HFF-Myc (cell line): ENCODE measurements around the gene LMBRD1.
"Not testable (repeated sequence)": the region's sequence is repeated elsewhere in the genome, so short reads cannot be mapped to it uniquely, and the experiment has no call there.

Experiments used
- DNase-seq: peaks from one replicate; pipeline ENCODE4 v3.0.0-alpha.2; 2011; ENCODE audit warnings: low read depth; ENCODE audit errors: extremely low read depth
- H3K4me3 ChIP-seq: replicated peaks from 2 replicates; pipeline ENCODE4 v1.5.1; 2011; ENCODE audit warnings: low read depth, mild to moderate bottlenecking, control low read depth, low read length
- TF ChIP-seq, protein P1 (sequence below): IDR thresholded peaks from 2 replicates; pipeline ENCODE4 v1.5.1; 2012; ENCODE audit warnings: mild to moderate bottlenecking, low read depth, low read length, control low read depth; ENCODE audit errors: missing control alignments

The LMBRD1 gene

DNA sequence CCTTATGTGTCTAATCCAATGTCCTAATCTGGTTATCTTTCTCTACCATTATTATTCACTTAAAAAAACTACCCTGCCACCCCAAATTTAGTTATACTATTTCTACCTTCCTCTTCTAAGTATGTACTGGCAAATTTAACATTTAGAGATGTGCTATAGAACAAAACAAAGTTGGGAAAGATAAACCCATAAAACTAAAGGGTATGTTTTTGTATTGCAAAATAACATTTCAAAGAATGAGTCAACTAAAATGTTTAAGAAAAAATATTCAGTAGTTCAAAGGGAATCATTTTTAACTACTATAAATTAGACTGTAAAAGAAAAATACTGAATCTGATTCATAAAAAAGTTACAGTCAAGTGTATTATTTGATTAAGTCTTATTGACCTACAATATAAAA lies 103.0 kb downstream of the LMBRD1 start:
- no peak for DNase-seq
- TF ChIP-seq, protein P1, sequence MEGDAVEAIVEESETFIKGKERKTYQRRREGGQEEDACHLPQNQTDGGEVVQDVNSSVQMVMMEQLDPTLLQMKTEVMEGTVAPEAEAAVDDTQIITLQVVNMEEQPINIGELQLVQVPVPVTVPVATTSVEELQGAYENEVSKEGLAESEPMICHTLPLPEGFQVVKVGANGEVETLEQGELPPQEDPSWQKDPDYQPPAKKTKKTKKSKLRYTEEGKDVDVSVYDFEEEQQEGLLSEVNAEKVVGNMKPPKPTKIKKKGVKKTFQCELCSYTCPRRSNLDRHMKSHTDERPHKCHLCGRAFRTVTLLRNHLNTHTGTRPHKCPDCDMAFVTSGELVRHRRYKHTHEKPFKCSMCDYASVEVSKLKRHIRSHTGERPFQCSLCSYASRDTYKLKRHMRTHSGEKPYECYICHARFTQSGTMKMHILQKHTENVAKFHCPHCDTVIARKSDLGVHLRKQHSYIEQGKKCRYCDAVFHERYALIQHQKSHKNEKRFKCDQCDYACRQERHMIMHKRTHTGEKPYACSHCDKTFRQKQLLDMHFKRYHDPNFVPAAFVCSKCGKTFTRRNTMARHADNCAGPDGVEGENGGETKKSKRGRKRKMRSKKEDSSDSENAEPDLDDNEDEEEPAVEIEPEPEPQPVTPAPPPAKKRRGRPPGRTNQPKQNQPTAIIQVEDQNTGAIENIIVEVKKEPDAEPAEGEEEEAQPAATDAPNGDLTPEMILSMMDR, result no peak
- H3K4me3 ChIP-seq, result no peak overlapping the region

DNA sequence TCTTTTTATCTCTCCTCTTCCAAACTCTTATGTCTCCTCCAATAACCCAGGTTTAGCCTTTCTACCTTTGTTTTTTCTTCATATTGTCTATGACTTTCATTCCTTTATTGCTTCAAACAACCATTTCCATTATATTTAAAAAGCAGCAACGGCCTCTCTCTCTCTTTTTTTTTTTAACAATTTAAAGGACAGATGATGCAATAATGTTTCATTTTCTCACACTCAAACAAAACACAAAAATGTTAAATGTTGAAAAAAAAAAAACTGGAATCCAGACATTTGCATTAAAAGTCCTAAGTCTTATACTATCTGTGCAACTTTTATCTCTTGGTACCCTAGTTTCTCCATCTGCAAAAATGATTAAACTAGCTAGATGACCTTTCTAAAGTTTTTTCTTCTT lies 105.8 kb downstream of the LMBRD1 start:
- TF ChIP-seq, protein P1, result no peak
- H3K4me3 ChIP-seq, result no peak overlapping the region

DNA sequence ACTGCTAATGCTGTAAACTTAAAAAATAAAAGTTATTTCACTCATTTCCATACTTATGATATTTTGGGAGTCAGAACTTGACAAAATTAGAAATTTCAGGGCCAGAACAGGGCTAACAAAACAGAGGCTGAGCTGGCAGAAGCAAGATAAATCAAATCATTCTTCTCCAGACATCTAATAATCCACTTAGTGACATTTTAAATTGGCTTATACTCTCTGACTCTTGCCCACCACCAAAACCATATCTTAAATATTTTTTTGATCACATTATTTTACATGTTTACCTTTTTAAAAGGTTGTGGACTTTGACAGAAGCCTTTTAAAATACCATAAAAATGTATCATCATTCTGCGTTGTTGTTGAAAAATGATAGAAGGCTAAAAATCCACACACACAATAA lies 116.5 kb downstream of the LMBRD1 start:
- DNase-seq, result no peak
- TF ChIP-seq, protein P1, result no peak
- H3K4me3 ChIP-seq, result no peak overlapping the region

More for the DNA sequence above, 105.8 kb downstream of the LMBRD1 start:
- no peak for DNase-seq

DNA sequence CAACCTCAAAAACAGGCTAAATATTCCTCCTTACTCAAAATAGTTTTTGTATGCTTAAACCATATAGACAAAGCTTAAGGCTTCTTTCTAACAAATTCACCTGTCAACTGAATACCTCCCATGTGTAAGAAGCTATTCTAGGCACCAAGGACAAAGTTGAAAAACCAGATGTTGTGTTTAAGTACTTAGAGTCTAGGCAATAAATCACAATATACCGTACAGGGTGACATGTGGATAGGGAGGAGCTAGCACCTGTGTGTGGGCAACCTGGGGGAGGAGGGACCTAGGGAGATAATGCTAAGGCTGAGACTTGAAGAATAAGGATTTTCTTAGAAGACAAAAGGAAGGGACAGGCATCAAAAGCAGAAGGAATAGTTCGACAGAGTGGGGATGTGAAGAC lies 123.5 kb downstream of the LMBRD1 start:
- DNase-seq, result no peak
- TF ChIP-seq, protein P1, result no peak

DNA sequence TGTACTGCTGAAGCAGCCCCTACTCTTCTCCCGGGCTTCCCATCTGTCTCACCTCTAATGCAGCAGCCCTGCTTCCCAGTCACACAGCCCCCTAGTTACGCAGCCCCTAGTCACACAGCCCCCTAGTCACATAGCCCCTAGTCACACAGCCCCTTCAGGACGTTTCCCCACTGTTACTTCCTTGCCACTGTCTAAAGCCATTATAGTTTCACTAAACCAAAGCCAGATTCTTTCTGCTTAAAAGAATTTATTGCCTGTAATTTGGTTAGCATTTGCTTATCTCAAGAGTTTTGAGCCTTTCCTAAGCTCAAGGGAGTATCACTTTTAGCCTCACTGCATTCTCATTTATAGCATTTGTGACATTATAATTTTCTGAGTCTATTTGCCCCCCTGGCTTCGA lies 127.9 kb downstream of the LMBRD1 start:
- TF ChIP-seq, protein P1, result no peak
- no peak for DNase-seq
- no peak overlapping the region for H3K4me3 ChIP-seq

More for the DNA sequence above, 123.5 kb downstream of the LMBRD1 start:
- no peak overlapping the region for H3K4me3 ChIP-seq

DNA sequence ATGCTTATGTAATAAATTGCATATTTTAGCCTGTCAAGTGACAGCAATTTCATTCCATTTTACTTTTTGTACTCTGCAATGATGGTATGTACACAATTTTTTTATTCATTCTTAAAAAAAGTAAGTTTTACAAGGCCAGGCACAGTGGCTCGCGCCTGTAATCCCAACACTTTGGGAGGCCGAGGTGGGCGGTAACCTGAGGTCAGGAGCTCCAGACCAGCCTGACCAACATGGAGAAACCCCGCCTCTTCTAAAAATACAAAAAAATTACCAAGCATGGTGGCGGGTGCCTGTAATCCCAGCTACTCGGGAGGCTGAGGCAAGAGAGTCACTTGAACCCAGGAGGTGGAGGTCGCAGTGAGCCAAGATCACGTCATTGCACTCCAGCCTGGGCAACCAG lies 130.0 kb downstream of the LMBRD1 start:
- H3K4me3 ChIP-seq, DNase-seq: not testable (repeated sequence)

DNA sequence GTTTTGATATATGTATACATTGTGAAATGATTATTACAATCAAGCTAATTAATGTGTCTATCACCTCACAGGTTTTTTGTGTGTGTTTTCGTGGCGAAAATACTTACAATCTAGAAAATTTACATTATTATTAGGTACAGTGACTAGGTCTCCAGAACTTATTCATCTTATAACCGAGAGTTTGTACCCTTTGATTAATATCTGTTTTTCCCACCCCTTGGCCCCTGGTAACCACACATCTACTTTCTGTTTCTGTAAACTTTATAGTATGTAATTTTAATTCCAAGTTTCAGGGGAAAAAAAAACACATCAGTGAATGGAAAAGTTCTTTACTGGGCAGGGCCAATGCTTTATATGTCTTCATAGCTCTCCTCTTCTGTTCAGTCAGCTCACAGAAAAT lies 131.4 kb downstream of the LMBRD1 start:
- TF ChIP-seq, protein P1, result no peak
- H3K4me3 ChIP-seq, result no peak overlapping the region
- no peak for DNase-seq

DNA sequence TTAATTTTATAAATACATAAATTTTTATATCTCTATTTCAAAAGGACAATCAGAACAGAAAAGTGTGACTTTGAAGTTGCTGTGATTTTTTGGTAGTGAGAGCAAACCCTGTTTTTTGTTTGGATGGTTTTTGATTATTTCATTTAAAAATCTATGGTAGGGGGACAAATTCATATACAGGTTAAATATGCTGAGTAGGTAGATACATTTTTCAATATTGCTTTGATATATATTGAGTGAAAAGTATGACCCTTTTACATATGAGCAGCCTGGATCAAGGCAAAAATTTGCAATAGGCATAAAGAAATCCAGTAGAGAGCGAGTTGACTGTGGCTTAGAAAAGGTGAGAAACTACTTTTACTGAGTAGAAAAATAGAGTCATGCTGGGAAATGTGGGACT lies 132.3 kb downstream of the LMBRD1 start:
- TF ChIP-seq, protein P1, result no peak
- DNase-seq, result no peak
- no peak overlapping the region for H3K4me3 ChIP-seq
